GM12878 (cell line): ENCODE results near the gene CAP2. TPM values are rescaled to one million over a fixed set of nuclear protein-coding genes. Genes with fewer than 3 reads are reported as not detected.
A peak's percentile ranks its signal among the peaks of the same experiment; 100 is the strongest.

ENCODE experiments used
- ATAC-seq: fragments of 200-7000 bp; cut with Tn5 transposase; 3 replicates; pipeline ENCODE4 v1.9.1; 2020; ENCODE audit warnings: mild to moderate bottlenecking, moderate library complexity
- BruUV-seq: library from RNA; stranded (reverse); fragments of 400-500 nt; replicated peaks from 2 replicates; lab custom pipeline; 2021; lab: Mats Ljungman, UMichigan
- CTCF ChIA-PET: fragments of 300-600 bp; sonication (Branson Sonifier 250); formaldehyde crosslinking; extraction: SDS; loops from one replicate; lab custom pipeline; 2021; ENCODE audit warnings: inconsistent platforms; lab: Yijun Ruan, JAX
- POLR2A ChIA-PET: fragments of 350-600 bp; formaldehyde crosslinking; extraction: SDS; loops from one replicate; lab custom pipeline; 2021; ENCODE audit warnings: inconsistent platforms; lab: Charles Lee
- RAD21 ChIA-PET: fragments of 300-600 bp; sonication (Branson Sonifier 250); formaldehyde crosslinking; loops from one replicate; lab custom pipeline; 2023; ENCODE audit warnings: antibody characterized with exemption; ENCODE audit not compliant: unreplicated experiment; lab: Charles Lee
- SMC1A ChIA-PET: fragments of 300-600 bp; sonication (Branson Sonifier 250); formaldehyde crosslinking; loops from one replicate; lab custom pipeline; 2023; ENCODE audit not compliant: unreplicated experiment, uncharacterized antibody; lab: Charles Lee
- DNase-seq: peaks from one replicate; pipeline ENCODE4 v3.0.0-alpha.2; 2011; ENCODE audit warnings: low read depth, low spot score
- FAIRE-seq: peaks from 3 replicates; lab custom pipeline; 2011; peaks lifted over from hg19 to GRCh38; lab: Jason Lieb, UNC
- H2AFZ ChIP-seq: 2 replicates; pipeline ENCODE4 v1.6.0; 2011; ENCODE audit warnings: low read depth, low read length, control low read depth; ENCODE audit not compliant: control insufficient read depth
- H3K27ac ChIP-seq: 2 replicates; pipeline ENCODE4 v1.5.1; 2011; ENCODE audit warnings: control low read depth; ENCODE audit not compliant: control insufficient read depth, insufficient read depth
- H3K27me3 ChIP-seq, 2 experiments: replicated peaks in 1 of 2; 2 replicates each; pipeline versions ENCODE4 v1.6.0 to v1.6.1; 2011; ENCODE audit warnings: low read length in 1 of 2; ENCODE audit not compliant: control insufficient read depth in 2 of 2, insufficient read depth in 2 of 2
- H3K36me3 ChIP-seq, 2 experiments: 2 replicates each; pipeline ENCODE4 v1.5.1; 2011; ENCODE audit warnings: low read length in 1 of 2; ENCODE audit not compliant: control insufficient read depth in 2 of 2, insufficient read depth in 2 of 2
- H3K4me1 ChIP-seq: 2 replicates; pipeline ENCODE4 v1.6.1; 2011; ENCODE audit warnings: mild to moderate bottlenecking, low read length, moderate library complexity, mixed read lengths; ENCODE audit not compliant: control insufficient read depth, insufficient read depth
- H3K4me2 ChIP-seq: 2 replicates; pipeline ENCODE4 v1.6.0; 2011; ENCODE audit warnings: control low read depth; ENCODE audit not compliant: control insufficient read depth, insufficient read depth
- H3K4me3 ChIP-seq: fragments of 200-600 bp; sonication (generic); 2 replicates; pipeline ENCODE4 v1.5.1; 2016
- H3K79me2 ChIP-seq: 2 replicates; pipeline ENCODE4 v1.6.0; 2011; ENCODE audit warnings: low read length; ENCODE audit not compliant: control insufficient read depth, insufficient read depth
- H3K9ac ChIP-seq: 2 replicates; pipeline ENCODE4 v1.8.0; 2011; ENCODE audit warnings: low read length, control low read depth, mixed read lengths; ENCODE audit not compliant: control insufficient read depth, insufficient read depth
- H3K9me3 ChIP-seq: replicated peaks from 3 replicates; pipeline ENCODE4 v1.5.1; 2011; ENCODE audit warnings: mild to moderate bottlenecking, low read length; ENCODE audit not compliant: control insufficient read depth, insufficient read depth
- H4K20me1 ChIP-seq: 2 replicates; pipeline ENCODE4 v1.6.0; 2011; ENCODE audit not compliant: control insufficient read depth, insufficient read depth
- ASH2L ChIP-seq: fragments of 300-600, 200-600 bp; sonication (generic); IDR thresholded peaks from 2 replicates; pipeline ENCODE4 v1.6.1; 2017; ENCODE audit warnings: low read depth, mild to moderate bottlenecking, borderline replicate concordance
- ATF7 ChIP-seq: fragments of 450-650 bp; IDR thresholded peaks from 2 replicates; pipeline ENCODE4 v1.6.1; 2016; ENCODE audit warnings: low read depth, mild to moderate bottlenecking
- BRCA1 ChIP-seq: IDR thresholded peaks from 2 replicates; pipeline ENCODE4 v1.6.1; 2011; ENCODE audit warnings: low read depth, low read length, improper control_type of control experiment
- EGR1 ChIP-seq, 2 experiments: IDR thresholded peaks; 1 replicate in 1 of 2; 2 replicates in 1 of 2; pipeline ENCODE4 v1.6.1; 2011 to 2012; ENCODE audit warnings: low read depth in 2 of 2, low read length in 2 of 2, borderline replicate concordance in 1 of 2, mild to moderate bottlenecking in 1 of 2, moderate library complexity in 1 of 2
- JUNB ChIP-seq: IDR thresholded peaks from 2 replicates; pipeline ENCODE4 v1.6.1; 2016; ENCODE audit warnings: antibody characterized with exemption, mild to moderate bottlenecking
- RELA ChIP-seq: fragments of 450-650 bp; IDR thresholded peaks from 2 replicates; pipeline ENCODE4 v1.8.0; 2014; ENCODE audit warnings: borderline replicate concordance; ENCODE audit not compliant: partially characterized antibody
- SIX5 ChIP-seq: IDR thresholded peaks from 2 replicates; pipeline ENCODE4 v1.6.1; 2011; ENCODE audit warnings: mild to moderate bottlenecking, low read depth, low read length, moderate library complexity; ENCODE audit not compliant: severe bottlenecking
- SMARCA5 ChIP-seq: fragments of 450-650 bp; IDR thresholded peaks from 2 replicates; pipeline ENCODE4 v1.6.1; 2017; ENCODE audit warnings: mild to moderate bottlenecking
- SMC3 ChIP-seq: IDR thresholded peaks from 2 replicates; pipeline ENCODE4 v1.6.1; 2011; ENCODE audit warnings: low read length, improper control_type of control experiment, borderline replicate concordance
- WGBS: methylation state at CpG from one replicate; pipeline ENCODE4 v1.1.6; 2016; ENCODE audit warnings: low lambda C conversion rate; ENCODE audit not compliant: insufficient replicate concordance, insufficient coverage; ENCODE audit errors: missing lambda C conversion rate; 5-methylcytosine and 5-hydroxymethylcytosine counted together
- in situ Hi-C: fragments of 300-500 bp; cut with MboI; formaldehyde crosslinking; loops from 9 replicates; pipeline ENCODE4 v1.14.3; 2018; ENCODE audit warnings: mixed read lengths
- intact Hi-C: fragments of 100-400 bp; cut with micrococcal nuclease; formaldehyde crosslinking; loops from one replicate; pipeline ENCODE4 v1.14.2; 2022; ENCODE audit not compliant: unreplicated experiment
- polyA plus RNA-seq, 11 experiments: library from polyadenylated mRNA; depleted of rRNA in 4 of 11; unstranded in 6 of 11; stranded (reverse) in 5 of 11; fragments of >200 nt; fragmentation: Nextera tagmentation in 4 of 11; fragmentation: Illumina TruSeq in 1 of 11; extraction: Ambion mirVana in 4 of 11; extraction: Trizol in 1 of 11; gene quantifications; 1 replicate in 1 of 11; 2 replicates in 10 of 11; pipeline versions ENCODE4 v1.2.1 to v1.2.3, GENCODE V29; 2011 to 2016; ENCODE audit warnings: inconsistent platforms in 2 of 11, missing spikeins in 2 of 11, low read depth in 1 of 11
- total RNA-seq, 4 experiments: library from RNA; depleted of rRNA in 3 of 4; stranded (reverse); fragments of >200 nt in 3 of 4; fragmentation: Illumina TruSeq in 1 of 4; extraction: Trizol in 1 of 4; gene quantifications; 2 replicates each; pipeline versions ENCODE4 v1.2.1 to v1.2.3, GENCODE V29; 2013 to 2021
- TF ChIP-seq, protein P1 (sequence below): fragments of 450-650 bp; IDR thresholded peaks from 2 replicates; pipeline ENCODE4 v1.6.1; 2017; ENCODE audit warnings: antibody characterized with exemption, mild to moderate bottlenecking, moderate library complexity
- TF ChIP-seq, protein P2 (sequence below): fragments of 450-650 bp; IDR thresholded peaks from 2 replicates; pipeline ENCODE4 v1.6.1; 2017; ENCODE audit warnings: mild to moderate bottlenecking
- TF ChIP-seq, protein P3 (sequence below): IDR thresholded peaks from 2 replicates; pipeline ENCODE4 v1.6.1; 2011; ENCODE audit warnings: low read depth, low read length, improper control_type of control experiment, borderline replicate concordance

CAP2 gene
- total and polyA plus RNA-seq, 10 of the 15 experiments (the other 5 are each of a cell fraction or from before 2014, with no cell fraction given) = 0.10 to 2.0 (median 0.15) TPM; not detected in 7

DNA sequence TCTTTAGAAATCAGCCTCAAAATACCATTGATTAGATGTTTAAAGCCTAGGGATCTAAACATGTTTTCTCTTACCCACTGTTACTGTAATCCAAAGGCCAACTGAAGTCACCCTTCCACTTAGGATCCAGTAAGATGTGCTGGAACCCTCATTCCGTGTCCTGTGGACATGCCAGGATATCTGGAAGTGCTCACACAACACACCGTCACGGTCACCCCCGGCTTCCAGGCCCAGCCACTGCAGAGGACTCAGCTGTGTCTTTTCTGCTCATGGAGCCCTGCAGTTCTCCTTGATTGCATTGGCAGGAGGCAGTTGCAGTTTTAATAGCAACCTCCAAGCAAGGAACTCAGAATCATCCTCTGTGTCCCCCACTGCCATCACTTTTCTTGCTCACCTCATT is 93.3 kb downstream of the CAP2 start (continued):
- TF ChIP-seq, protein P1, sequence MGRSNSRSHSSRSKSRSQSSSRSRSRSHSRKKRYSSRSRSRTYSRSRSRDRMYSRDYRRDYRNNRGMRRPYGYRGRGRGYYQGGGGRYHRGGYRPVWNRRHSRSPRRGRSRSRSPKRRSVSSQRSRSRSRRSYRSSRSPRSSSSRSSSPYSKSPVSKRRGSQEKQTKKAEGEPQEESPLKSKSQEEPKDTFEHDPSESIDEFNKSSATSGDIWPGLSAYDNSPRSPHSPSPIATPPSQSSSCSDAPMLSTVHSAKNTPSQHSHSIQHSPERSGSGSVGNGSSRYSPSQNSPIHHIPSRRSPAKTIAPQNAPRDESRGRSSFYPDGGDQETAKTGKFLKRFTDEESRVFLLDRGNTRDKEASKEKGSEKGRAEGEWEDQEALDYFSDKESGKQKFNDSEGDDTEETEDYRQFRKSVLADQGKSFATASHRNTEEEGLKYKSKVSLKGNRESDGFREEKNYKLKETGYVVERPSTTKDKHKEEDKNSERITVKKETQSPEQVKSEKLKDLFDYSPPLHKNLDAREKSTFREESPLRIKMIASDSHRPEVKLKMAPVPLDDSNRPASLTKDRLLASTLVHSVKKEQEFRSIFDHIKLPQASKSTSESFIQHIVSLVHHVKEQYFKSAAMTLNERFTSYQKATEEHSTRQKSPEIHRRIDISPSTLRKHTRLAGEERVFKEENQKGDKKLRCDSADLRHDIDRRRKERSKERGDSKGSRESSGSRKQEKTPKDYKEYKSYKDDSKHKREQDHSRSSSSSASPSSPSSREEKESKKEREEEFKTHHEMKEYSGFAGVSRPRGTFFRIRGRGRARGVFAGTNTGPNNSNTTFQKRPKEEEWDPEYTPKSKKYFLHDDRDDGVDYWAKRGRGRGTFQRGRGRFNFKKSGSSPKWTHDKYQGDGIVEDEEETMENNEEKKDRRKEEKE = no peak
- TF ChIP-seq SMC3 (no peak), EGR1 (IDR thresholded peaks at IDR 0.05; ENCODE audit: borderline replicate concordance in 1 of 2, low read depth in 2 of 2, low read length in 2 of 2) (no peak), ATF7 (no peak)

DNA sequence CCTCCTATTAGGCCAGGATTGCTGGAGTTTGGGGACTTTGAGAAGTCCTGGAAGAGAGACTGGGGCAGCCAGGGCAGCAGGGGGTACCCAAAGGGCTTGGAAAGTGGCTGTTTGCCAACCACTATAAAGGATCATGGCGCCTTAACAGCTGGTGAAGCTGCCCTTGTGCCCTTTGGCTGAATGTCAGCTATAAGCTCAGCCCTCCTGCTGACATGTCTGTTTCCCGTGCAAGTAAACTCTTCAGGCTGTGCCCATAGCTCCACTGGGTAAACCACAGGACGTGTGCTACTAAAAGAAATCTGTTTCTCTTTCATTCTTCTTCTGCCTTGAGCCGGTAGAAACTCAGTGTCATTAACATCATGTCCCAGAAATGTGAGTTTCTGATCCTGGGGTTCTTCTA is 97.3 kb downstream of the CAP2 start:
- no peak overlapping the region for H2AFZ ChIP-seq
- H3K4me1 ChIP-seq = no peaks in the 10 kb centered on the region
- H3K4me2 ChIP-seq = no peak overlapping the region
- ChIA-PET CTCF (interaction anchor here (0.7 to 1.5 kb wide), 4 partner anchors 14 to 143 kb away, joined by 3 to 5 read pairs (median 4); no protein-coding TSS in a partner anchor), SMC1A (interaction anchor here (0.6 to 2.0 kb wide), 10 partner anchors 9 to 136 kb away, joined by 3 to 5 read pairs (median 4); no protein-coding TSS in a partner anchor), RAD21 (interaction anchor here (0.7 to 2.1 kb wide), 4 partner anchors 15 to 136 kb away, joined by 3 to 5 read pairs (median 4); no protein-coding TSS in a partner anchor), POLR2A (interaction anchor here (0.5 to 1.1 kb wide), 3 partner anchors 43 to 49 kb away, joined by 3 to 4 read pairs (median 3); no protein-coding TSS in a partner anchor)
- no peaks in the 10 kb centered on the region for H3K79me2 ChIP-seq
- TF ChIP-seq JUNB = no peak
- no peak for TF ChIP-seq SIX5
- TF ChIP-seq, protein P2, sequence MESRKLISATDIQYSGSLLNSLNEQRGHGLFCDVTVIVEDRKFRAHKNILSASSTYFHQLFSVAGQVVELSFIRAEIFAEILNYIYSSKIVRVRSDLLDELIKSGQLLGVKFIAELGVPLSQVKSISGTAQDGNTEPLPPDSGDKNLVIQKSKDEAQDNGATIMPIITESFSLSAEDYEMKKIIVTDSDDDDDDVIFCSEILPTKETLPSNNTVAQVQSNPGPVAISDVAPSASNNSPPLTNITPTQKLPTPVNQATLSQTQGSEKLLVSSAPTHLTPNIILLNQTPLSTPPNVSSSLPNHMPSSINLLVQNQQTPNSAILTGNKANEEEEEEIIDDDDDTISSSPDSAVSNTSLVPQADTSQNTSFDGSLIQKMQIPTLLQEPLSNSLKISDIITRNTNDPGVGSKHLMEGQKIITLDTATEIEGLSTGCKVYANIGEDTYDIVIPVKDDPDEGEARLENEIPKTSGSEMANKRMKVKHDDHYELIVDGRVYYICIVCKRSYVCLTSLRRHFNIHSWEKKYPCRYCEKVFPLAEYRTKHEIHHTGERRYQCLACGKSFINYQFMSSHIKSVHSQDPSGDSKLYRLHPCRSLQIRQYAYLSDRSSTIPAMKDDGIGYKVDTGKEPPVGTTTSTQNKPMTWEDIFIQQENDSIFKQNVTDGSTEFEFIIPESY = no peak
- TF ChIP-seq SMARCA5 = no peak
- no peak for TF ChIP-seq ASH2L
- TF ChIP-seq BRCA1 = no peak
- TF ChIP-seq, protein P3, sequence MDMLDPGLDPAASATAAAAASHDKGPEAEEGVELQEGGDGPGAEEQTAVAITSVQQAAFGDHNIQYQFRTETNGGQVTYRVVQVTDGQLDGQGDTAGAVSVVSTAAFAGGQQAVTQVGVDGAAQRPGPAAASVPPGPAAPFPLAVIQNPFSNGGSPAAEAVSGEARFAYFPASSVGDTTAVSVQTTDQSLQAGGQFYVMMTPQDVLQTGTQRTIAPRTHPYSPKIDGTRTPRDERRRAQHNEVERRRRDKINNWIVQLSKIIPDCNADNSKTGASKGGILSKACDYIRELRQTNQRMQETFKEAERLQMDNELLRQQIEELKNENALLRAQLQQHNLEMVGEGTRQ = no peak
- TF ChIP-seq RELA = no peak
- H3K27me3 ChIP-seq = 0 out of 4 replicates have a peak, but pooled peaks cover 0 to 1% of the 10 kb centered on the region in 2 experiments
- H3K27ac ChIP-seq = no peak overlapping the region
- BruUV-seq = no TSS peak
- in situ Hi-C loops = no loop called here
- no peak overlapping the region for H3K4me3 ChIP-seq
- H3K9me3 ChIP-seq = no peaks in the 10 kb centered on the region
- intact Hi-C loops = no loop called here
- H4K20me1 ChIP-seq = no peaks in the 10 kb centered on the region
- no peak overlapping the region for H3K9ac ChIP-seq
- no peaks in the 10 kb centered on the region for H3K36me3 ChIP-seq
- FAIRE-seq = no peak
- no peak for DNase-seq
- WGBS = 8% methylated on average over 4 of the region's 4 CpGs
- ATAC-seq = peak; percentile 57
